ENCODE results near the gene SERGEF. TPM values are rescaled to one million over a fixed set of nuclear protein-coding genes. Genes with fewer than 3 reads are reported as not detected.

SERGEF gene
- polyA plus RNA-seq, 3 donors, result 14.3 to 33.7 (median 33.3) TPM

DNA sequence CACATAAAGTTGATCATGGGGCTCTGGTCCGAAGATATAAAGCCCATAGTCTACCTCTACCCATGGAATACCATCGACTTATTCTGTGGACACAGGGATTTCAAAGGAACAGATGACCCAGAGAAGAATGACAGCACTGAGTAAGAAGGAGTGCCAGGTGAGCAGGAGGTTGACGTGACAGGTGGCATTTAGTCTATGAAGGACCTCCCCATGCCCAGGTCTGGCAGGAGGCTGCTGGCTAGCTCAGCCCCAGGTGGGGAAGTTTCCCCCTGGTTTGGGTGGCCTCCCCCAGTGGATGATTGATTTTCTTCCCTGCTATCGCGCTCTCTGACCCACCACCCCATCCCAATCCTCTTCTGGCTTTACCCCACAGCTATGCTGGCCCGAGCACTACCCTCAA is 239.2 kb downstream of the SERGEF start:
- H3K4me1 ChIP-seq (ENCODE audit: control insufficient read depth in 1 of 2, insufficient read depth in 2 of 2, low read length in 2 of 2), result no peaks in the 10 kb centered on the region
- Mint-ChIP-seq H3K9me3 (peaks cover 0 to 2% (median 0%) of the 10 kb centered on the region in 7 donors), H3K4me1 (no peaks in the 10 kb centered on the region), H3K36me3 (no peaks in the 10 kb centered on the region), H3K27ac (no peak overlapping the region), H3K4me3 (no peak overlapping the region), H3K27me3 (ENCODE audit: low read depth in 3 of 3) (peaks cover 0 to 6% (median 0%) of the 10 kb centered on the region in 3 donors)
- intact Hi-C loops (cut with micrococcal nuclease), result no loop called here
- H3K4me2 ChIP-seq (replicated peaks; ENCODE audit: extremely low read depth, low read length, poor library complexity, severe bottlenecking), result no peak overlapping the region
- no peak overlapping the region for H3K4me3 ChIP-seq (replicated peaks in 1 of 3; ENCODE audit: low read depth in 2 of 3, low read length in 3 of 3)
- no peaks in the 10 kb centered on the region for H3K79me2 ChIP-seq (ENCODE audit: insufficient read depth, low read length)
- H3K27me3 ChIP-seq (ENCODE audit: control insufficient read depth in 2 of 2, insufficient read depth in 2 of 2, low read length in 2 of 2), result no peaks in the 10 kb centered on the region
- no CpG with 5 or more reads among the region's 6 CpGs for WGBS (ENCODE audit: insufficient coverage)
- H3K27ac ChIP-seq (ENCODE audit: low read depth in 1 of 2, low read length in 2 of 2), result no peak overlapping the region
- DNase-seq, result no peak
- no peaks in the 10 kb centered on the region for H4K20me1 ChIP-seq (ENCODE audit: insufficient read depth, low read length)
- H3K36me3 ChIP-seq (replicated peaks in 1 of 2; ENCODE audit: control insufficient read depth in 1 of 2, insufficient read depth in 2 of 2, low read length in 2 of 2), result no peaks in the 10 kb centered on the region
- H3K9ac ChIP-seq (ENCODE audit: insufficient read depth, low read length, poor library complexity, severe bottlenecking), result no peak overlapping the region
- TF ChIP-seq, protein P1, sequence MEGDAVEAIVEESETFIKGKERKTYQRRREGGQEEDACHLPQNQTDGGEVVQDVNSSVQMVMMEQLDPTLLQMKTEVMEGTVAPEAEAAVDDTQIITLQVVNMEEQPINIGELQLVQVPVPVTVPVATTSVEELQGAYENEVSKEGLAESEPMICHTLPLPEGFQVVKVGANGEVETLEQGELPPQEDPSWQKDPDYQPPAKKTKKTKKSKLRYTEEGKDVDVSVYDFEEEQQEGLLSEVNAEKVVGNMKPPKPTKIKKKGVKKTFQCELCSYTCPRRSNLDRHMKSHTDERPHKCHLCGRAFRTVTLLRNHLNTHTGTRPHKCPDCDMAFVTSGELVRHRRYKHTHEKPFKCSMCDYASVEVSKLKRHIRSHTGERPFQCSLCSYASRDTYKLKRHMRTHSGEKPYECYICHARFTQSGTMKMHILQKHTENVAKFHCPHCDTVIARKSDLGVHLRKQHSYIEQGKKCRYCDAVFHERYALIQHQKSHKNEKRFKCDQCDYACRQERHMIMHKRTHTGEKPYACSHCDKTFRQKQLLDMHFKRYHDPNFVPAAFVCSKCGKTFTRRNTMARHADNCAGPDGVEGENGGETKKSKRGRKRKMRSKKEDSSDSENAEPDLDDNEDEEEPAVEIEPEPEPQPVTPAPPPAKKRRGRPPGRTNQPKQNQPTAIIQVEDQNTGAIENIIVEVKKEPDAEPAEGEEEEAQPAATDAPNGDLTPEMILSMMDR (IDR thresholded peaks at IDR 0.05), result no peak
- no peak overlapping the region for H2AFZ ChIP-seq (ENCODE audit: insufficient read depth, low read depth, low read length, poor library complexity, severe bottlenecking)
- no peaks in the 10 kb centered on the region for H3K9me3 ChIP-seq (replicated peaks in 1 of 2; ENCODE audit: control insufficient read depth in 1 of 2, insufficient read depth in 1 of 2, low read length in 2 of 2)

DNA sequence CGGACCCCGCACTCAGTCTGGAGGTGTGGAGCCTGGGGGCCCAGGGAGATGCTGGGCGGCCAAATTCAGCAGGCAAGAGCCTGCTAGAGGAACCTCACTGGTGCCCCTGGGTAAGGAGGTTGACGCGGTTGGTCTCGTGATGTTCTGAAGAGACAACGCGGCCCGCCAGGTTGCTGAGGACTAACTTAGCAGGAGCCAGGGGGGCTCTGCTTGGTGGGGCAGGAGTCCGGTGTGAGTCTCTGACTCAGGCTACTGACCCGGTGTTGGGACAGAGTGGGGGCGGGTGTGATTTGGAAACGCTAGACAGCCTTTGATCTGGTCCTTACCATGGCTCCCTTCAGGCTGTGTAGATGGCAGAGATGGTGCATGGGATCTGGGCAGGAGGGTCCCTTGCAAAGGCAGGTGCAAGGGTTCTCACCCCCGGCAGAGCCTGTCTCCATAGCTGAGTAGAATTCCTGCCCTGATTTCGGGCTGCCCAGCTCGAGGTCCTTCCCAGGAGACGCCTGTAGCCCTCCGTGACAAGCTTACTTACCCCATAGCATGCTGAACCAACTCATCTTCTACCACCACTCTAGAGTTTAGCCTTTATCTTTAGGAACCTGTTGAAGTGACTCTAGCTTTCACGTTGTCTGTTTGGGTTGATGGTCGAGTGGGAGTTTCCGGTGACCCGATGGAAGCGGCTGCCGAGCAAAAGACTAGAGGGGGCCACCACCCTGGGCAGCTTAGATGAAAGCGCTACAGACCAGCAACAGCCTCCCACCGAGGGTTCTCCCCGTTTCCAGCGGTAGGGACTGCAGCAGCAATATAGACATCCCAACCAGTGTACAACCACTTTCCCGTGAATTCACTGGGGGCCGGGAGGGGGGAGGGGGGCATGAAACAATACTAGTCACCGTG is 239.9 kb downstream of the SERGEF start:
- peaks cover 0 to 2% (median 0%) of the 10 kb centered on the region in 7 donors for H3K9me3 Mint-ChIP-seq
- Histone ChIP-seq H3K9me3 (replicated peaks in 1 of 2; ENCODE audit: control insufficient read depth in 1 of 2, insufficient read depth in 1 of 2, low read length in 2 of 2) (no peaks in the 10 kb centered on the region), H3K79me2 (ENCODE audit: insufficient read depth, low read length) (no peaks in the 10 kb centered on the region), H4K20me1 (ENCODE audit: insufficient read depth, low read length) (no peaks in the 10 kb centered on the region), H3K27ac (ENCODE audit: low read depth in 1 of 2, low read length in 2 of 2) (no peak overlapping the region), H3K27me3 (ENCODE audit: control insufficient read depth in 2 of 2, insufficient read depth in 2 of 2, low read length in 2 of 2) (no peaks in the 10 kb centered on the region), H2AFZ (ENCODE audit: insufficient read depth, low read depth, low read length, poor library complexity, severe bottlenecking) (no peak overlapping the region), H3K36me3 (replicated peaks in 1 of 2; ENCODE audit: control insufficient read depth in 1 of 2, insufficient read depth in 2 of 2, low read length in 2 of 2) (no peaks in the 10 kb centered on the region), H3K4me2 (replicated peaks; ENCODE audit: extremely low read depth, low read length, poor library complexity, severe bottlenecking) (no peak overlapping the region), H3K4me3 (replicated peaks in 1 of 3; ENCODE audit: low read depth in 2 of 3, low read length in 3 of 3) (no peak overlapping the region), H3K4me1 (ENCODE audit: control insufficient read depth in 1 of 2, insufficient read depth in 2 of 2, low read length in 2 of 2) (no peaks in the 10 kb centered on the region), H3K9ac (ENCODE audit: insufficient read depth, low read length, poor library complexity, severe bottlenecking) (no peak overlapping the region)
- H3K4me3 Mint-ChIP-seq, result no peak overlapping the region
- peak overlapping the region in 2 of 7 donors; percentile 18 to 41 for H3K27ac Mint-ChIP-seq
- no peaks in the 10 kb centered on the region for H3K36me3 Mint-ChIP-seq
- H3K27me3 Mint-ChIP-seq (ENCODE audit: low read depth in 3 of 3), result peaks cover 0 to 6% (median 1%) of the 10 kb centered on the region in 3 donors
- intact Hi-C loops (cut with micrococcal nuclease), result no loop called here
- TF ChIP-seq, protein P1 (IDR thresholded peaks at IDR 0.05), result no peak
- DNase-seq, result no peak
- WGBS (ENCODE audit: insufficient coverage), result 96% methylated on average over 18 of the region's 31 CpGs
- H3K4me1 Mint-ChIP-seq, result no peaks in the 10 kb centered on the region

All from CD14-positive monocyte (primary cell).